Measurements from ENCODE around the gene STK16.

DNA sequence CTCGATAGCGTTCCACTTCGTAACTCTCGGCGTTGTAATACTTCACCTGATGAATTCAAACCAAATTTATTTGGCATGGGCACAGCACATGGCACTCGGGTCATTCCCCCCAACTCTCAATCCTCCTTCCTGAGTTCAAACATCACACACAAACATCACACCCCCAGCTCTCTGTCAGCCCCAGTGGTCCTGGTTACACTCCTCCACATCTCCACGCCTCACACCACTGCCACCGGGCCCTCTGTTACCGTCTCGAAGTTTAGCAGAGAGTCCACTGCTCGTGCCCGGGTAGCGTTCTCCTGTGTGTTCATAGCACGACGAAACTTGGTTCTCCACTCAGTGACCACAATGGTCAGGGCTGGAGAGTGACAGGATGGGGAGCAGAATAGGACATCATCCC lies 31.1 kb upstream of the STK16 start:
- TF ChIP-seq CTCF (IDR thresholded peaks at IDR 0.05 in 8 of 11, conservative IDR thresholded peaks at IDR 0.05 in 3 of 11) (no peak), POLR2A (IDR thresholded peaks at IDR 0.05) (no peak)
